ENCODE results near the gene MAPK9. TPM values are rescaled to one million over a fixed set of nuclear protein-coding genes. Genes with fewer than 3 reads are reported as not detected.
"Not testable (repeated sequence)": the region's sequence is repeated elsewhere in the genome, so short reads cannot be mapped to it uniquely, and the experiment has no call there.

MAPK9 gene
- total RNA-seq, 1 donor from 2014 or later, result 42.4 TPM

DNA sequence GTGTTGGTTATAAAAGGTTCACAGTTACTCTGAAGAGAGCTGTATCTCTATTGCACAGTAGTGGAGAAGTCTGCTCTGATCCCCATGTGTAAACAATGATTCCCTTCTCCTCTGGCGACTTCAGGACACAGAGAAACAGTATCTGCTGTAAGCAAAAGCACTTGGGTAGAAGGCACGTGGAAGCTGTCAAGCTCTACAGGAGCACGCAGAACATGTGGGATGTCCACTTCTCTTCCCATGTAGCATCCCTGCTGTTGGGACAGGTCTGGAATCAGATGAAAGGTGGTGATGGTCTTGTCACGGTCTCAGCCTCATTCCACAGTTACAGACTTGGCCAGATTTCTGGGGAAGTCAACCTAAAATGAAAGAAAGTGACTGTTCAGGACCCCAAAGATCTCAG, 9.4 kb upstream of the MAPK9 start:
- intact Hi-C loops (cut with DNase I), result no loop called here
- ATAC-seq (ENCODE audit: poor library complexity) (no peak), DNase-seq (no peak)

DNA sequence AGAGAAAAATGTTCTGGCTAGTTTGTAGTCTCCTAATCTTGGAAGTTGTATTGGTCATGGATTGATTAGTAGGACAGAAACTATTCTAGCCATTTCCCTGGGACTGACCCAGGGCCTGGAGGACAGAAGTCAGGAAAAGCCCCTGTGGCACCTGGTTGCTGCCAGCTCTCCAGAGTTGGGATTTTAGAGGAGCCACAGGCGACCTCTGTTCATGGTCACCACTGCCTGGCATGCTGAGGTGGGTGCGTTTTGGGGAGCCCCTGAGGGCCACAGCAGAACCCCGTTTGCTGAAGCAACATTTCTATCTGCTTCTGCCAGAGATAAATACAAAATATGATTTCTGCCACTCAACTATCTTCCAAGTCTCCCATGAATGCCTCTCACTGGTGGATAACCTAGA, 7.6 kb upstream of the MAPK9 start:
- intact Hi-C loops (cut with DNase I), result no loop called here
- no peak for ATAC-seq (ENCODE audit: poor library complexity)

DNA sequence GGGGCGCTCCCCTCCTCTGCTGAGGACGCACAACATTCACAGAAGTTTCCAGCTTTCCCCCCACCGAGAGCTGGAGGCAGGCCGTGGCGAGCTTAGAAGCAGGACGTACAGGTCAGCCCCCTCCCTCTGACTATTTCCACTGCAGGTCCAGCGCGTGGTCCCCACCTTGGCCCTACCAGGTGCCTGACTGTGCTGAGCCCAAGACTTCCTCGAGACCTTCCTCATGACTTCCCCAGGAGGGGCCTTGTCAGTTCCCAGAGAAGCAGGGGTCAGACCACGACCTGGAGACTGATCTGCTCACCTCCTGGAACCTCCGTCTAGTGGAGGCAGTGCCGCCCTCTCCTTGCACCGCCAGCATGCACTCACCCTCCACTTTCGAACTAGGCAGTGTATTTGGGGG, 7.1 kb upstream of the MAPK9 start:
- intact Hi-C loops (cut with DNase I); DNase-seq; ATAC-seq (ENCODE audit: poor library complexity): not testable (repeated sequence)

More for the DNA sequence above, 7.6 kb upstream of the MAPK9 start:
- no peak for DNase-seq

DNA sequence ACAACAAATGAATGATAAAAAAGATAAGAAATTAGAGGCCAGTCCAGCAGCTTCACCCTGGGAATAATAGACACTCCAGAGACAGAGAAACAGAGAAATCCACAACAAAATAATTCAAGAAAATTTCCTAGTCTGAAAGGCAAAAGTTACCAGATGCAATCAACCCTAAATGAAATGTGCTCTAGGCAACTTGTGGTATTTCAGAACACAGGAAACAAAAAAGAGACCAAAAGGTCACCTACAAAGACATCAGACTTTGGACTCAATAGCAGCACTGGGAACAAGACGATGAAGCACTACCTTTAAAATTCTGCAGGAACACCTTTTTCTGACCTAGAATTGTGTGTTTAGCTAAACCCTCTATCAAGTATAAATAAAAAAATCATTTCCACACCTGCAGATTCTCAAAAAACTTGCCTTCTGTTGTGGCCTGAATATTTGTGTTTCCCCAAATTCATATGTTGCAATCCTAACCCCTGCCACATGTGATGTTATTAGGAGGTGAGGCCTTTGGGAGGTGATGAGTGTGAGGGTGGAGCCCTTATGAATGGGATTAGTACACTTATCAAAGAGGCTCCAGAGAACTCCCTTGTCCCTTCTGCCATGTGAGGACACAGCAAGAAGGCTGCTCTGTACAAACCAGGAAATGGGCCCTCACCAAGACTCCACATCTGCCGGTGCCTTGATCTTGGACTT, 5.9 kb upstream of the MAPK9 start:
- DNase-seq, result no peak
- intact Hi-C loops (cut with DNase I), result no loop called here
- no peak for ATAC-seq (ENCODE audit: poor library complexity)

DNA sequence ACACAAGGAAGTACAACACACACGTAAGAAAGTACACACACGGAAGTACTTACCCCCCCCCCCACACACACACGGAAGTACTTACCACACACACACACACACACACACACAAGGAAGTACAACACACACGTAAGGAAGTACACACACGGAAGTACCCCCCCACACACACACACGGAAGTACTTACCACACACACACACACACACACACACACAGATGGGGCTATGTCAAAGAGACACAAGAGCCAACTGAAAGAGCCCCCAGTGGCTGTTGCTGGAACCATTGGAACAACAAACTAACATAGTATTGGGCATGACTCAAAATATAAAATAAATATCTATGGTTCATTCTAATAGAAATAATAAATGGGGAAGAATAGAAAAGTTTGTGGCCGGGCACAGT, 4.9 kb upstream of the MAPK9 start:
- intact Hi-C loops (cut with DNase I), result no loop called here
- DNase-seq (no peak), ATAC-seq (ENCODE audit: poor library complexity) (no peak)

DNA sequence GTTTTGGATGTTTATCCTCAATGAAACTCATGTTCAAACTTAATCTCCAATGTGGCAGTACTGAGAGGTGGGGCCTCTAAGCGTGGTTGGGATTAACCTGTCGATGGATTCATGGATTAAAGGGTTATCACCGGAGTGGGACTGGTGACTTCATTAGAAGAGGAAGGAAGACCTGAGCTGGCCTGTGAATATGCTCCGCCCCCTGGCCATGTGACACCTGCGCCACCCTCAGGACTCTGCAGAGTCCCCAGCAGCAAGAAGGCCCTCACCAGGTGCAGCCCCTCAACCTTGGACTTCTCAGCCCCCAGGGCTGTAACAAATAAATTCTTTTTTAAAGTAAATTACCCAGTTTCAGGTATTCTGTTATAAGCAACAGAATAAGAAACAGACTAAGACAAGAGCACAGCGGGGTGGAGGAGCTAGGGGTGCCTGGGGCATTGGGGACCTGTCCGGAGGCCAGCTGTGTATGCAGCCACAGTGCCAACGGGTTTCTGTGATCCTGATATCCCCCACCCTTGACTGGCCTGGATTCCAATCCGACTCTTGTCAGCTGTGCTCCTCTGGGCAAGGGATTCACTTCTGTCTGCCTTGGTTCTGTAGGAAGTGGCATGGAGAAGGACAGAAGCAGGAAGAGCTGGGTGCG, 3.2 kb upstream of the MAPK9 start:
- no peak for ATAC-seq (ENCODE audit: poor library complexity)
- intact Hi-C loops (cut with DNase I), result loop anchor here (5.0 kb wide), 1 partner anchor 177 kb away; no protein-coding TSS in a partner anchor

DNA sequence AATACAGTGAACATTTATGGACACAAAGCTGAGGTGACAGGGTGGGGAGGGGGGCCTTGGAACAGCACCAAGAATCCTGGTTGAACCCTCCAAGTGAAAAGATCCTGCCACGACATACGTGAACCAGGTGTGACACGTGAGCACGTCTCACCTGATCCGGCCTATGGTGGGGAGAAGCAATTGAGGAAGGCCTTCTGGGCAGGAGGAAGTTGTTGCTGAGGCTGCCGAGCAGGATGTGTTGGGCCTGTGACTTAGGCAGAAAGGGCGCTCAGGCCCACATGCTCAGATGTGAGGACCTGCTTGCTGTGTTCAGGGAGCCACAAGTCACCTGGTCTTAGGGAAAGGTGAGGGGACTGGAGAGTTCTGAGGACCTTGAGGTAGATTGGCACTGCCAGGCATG, 2.5 kb upstream of the MAPK9 start:
- intact Hi-C loops (cut with DNase I), result loop anchor here (5.0 kb wide), 1 partner anchor 178 kb away; no protein-coding TSS in a partner anchor
- ATAC-seq (ENCODE audit: poor library complexity), result no peak
- no peak for DNase-seq

More for the DNA sequence above, 3.2 kb upstream of the MAPK9 start:
- DNase-seq, result no peak

DNA sequence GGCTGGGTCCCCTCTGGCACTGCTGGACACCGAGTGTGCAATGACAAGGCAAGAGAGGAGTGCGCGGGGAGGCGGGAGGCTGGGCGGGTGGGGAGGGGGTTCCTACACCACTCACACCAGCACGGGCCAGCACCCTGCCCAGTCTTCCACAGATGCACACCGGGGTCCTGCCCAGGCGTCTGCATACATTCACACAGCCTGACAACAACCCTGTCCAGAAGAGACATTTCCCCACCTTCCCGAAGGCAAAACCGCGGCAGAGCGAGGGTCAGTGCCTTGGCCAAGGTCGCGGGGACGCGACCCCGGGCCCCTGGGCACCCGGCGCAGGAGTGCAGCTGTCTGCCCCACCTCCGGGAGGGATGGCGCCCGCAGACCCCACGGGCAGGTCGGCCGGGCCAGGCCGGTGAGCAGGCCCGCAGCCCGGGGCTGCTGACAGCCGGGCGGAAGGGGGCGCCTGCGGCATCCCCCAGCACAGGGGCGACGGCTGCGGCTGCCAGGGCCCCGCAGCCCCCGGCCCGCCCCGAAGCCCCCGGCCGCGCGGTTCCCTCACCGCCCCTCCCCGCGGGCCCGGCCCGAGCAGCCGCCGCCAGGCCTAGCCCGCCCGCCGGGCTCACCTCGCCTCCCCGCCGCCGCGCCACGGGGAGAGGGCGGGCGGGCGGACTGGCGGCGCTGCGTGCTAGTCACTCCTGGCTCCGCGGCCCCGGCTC, 496 bp downstream of the MAPK9 start:
- ATAC-seq (ENCODE audit: poor library complexity) (no peak), DNase-seq (peak; percentile 48)
- intact Hi-C loops (cut with DNase I), result loop anchor here (5.0 kb wide), 1 partner anchor 181 kb away; no protein-coding TSS in a partner anchor

DNA sequence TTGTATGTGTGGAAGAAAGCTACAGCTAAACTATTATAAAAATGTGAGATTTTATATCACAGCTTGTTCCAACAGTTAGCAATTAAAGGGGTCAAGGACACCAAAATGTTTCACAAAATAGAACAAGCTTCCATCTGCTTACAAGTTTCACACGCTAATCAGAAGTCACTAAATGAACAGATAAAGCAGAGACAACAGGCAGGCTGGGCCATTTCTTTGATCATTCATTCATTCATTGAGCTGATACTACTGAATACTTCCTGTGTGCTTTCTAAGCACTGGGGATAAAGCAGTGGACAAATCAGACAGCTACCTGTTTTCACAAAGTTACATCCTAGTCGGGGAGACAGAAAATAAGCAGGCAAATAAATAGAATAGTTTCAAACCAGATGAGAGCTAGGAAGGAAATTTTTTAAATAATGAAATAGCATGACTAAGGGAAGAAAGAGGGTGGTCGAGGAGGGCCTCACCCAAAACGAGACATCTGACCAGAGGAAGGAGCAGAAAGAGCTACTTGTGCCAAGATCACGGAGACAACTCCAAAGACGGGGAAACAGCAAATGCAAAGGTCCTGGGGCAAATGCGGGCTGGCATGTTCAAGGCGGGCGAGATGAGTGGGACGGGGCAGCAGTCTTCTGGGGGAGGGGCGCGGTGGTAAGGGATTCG, 1.2 kb downstream of the MAPK9 start:
- ATAC-seq (ENCODE audit: poor library complexity), result no peak
- intact Hi-C loops (cut with DNase I), result loop anchor here (5.0 kb wide), 1 partner anchor 182 kb away; no protein-coding TSS in a partner anchor
- no peak for DNase-seq

DNA sequence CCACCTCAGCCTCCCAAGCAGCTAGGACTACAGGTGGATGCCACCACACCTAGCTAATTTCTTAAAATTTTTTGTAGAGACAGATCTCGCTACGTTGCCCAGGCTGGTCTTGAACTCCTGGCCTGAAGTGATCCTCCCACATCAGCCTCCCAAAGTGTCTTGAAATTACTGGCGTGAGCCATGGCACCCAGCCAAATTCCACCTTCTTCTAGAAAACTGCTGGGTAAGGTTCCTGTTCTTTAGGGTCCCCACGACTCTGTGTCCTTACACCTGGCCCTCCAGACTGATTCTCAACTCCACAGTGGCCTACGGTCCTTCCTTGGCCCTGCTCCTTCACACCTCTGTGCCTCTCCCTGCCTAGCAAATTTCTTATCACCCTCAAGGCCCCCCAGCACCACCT, 1.9 kb downstream of the MAPK9 start:
- ATAC-seq (ENCODE audit: poor library complexity) (no peak), DNase-seq (no peak)
- intact Hi-C loops (cut with DNase I), result loop anchor here (5.0 kb wide), 1 partner anchor 182 kb away; no protein-coding TSS in a partner anchor

DNA sequence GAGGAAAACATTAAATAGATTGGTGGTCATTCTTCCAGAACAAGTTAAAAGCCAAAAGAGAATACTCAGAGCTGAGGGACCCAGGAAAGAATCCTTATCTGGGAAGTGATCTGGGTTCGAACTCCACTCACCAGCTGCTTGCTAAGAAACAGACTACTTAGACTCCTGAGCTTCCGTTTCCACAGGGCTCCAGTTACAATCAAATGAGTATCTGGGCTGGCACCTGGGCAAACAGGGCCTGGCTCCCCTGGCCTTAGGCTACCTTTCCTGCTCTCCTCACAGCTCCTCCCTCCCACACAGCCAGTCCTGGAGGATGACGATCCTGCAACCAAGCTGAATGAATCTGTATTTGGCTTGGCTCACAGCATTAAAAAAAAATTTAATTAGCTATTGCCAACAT, 2.5 kb downstream of the MAPK9 start:
- ATAC-seq (ENCODE audit: poor library complexity) (no peak), DNase-seq (no peak)
- intact Hi-C loops (cut with DNase I), result no loop called here

DNA sequence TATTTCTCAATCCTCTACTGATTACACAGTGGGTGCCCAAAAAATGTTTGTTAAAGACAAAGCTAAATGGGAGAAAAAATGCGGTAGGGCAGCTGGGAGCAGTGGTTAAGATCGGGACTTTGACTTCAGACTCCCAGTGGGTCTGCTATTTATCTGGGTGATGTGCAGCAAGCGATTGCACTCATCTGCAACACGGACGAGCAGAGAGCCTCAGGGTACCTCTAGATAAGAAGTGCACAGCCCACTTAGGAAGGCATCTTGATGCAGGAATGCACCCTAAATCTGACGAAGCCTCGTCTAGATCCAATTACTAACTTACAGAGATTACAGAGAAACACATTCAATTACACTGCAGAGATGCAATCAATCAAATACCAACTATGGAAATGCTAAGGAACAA, 4.0 kb downstream of the MAPK9 start:
- DNase-seq (no peak), ATAC-seq (ENCODE audit: poor library complexity) (no peak)
- intact Hi-C loops (cut with DNase I), result no loop called here

DNA sequence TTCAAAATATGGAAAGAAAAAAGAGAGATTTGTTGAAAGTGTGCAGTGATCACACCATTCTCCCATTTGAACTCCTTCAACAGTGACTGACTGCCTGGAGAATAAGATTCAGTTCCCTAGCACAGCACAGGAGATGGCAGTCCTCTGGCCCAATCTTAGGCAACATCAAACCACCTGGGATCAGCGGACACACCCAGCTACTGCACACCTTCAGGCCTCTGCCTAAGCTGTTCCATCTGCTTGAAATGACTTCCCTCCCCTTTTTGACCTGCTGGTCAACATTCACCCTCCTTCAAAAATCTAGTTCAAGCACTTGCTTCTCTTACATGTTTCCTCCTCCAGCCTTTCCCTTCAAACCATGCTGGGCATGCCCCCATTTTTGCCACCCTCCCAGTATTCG, 4.5 kb downstream of the MAPK9 start:
- intact Hi-C loops (cut with DNase I), result no loop called here
- DNase-seq (no peak), ATAC-seq (ENCODE audit: poor library complexity) (no peak)

DNA sequence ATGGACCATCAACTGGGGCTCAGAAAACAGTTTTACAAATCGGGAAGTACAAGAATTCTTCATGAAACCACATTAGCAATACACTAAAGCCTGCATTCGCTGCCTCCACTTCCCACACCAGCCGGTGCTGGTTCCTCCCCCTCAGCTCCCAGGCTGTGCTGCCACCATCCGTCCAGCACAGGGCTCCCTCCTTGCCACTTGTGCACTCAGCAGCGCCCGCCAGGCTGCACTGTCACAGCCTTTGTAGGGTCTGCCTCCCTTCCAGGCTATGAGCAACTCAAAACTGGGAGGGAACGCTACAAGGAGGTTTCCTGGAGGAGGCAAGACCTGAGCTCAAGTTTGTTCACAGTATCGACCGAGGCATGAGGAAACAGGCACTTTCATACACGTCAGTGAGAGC, 7.7 kb downstream of the MAPK9 start:
- ATAC-seq (ENCODE audit: poor library complexity), result peak; percentile 34
- intact Hi-C loops (cut with DNase I), result no loop called here
- DNase-seq, result no peak

DNA sequence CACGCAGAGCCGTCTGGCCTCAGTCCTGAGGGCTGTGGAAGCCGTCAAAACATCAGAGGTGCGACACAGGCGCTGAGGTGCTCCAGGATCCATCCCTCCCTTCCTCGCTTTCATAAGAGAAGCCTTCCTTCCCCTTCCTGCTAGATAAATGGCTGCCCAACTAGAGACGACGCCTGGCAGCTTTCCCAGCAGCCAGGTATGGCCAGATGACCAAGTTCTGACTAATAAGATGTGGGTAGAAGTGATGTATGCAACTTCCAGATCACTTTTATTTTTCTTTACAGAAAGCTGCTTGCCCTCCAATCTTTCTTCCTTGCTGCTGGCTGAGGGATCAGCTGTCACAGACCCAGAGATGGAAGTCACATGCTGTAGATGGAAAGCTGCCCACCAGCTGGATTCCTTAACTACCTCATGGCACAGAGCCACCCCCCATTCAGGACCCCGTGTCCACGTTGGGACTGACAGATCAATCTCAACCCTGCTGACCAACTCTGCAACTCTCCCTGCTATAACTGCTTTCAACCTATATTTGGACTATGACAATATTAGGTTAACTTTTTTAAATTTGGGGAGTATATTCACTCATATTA, 8.8 kb downstream of the MAPK9 start:
- no peak for ATAC-seq (ENCODE audit: poor library complexity)
- intact Hi-C loops (cut with DNase I), result no loop called here
- no peak for DNase-seq

DNA sequence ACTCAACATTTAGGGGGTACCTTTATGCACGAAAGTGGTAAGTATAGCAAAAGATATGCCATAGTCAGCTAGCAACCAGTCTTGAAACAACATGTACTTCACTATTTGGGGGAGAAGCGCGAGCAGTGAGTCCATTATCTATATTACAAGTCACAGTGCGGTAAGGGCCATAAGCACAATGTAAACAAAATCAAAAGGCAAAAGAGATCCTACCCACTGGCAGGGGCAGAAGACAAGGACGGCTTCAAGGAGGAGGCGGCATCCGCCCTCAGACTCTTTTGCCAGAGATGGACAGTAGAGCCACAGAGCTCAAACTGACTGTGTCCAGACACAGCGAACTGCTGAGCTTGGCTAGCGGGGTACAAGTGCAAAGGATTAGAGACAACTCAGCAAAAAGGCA, 9.6 kb downstream of the MAPK9 start:
- ATAC-seq (ENCODE audit: poor library complexity) (no peak), DNase-seq (no peak)
- intact Hi-C loops (cut with DNase I), result no loop called here

DNA sequence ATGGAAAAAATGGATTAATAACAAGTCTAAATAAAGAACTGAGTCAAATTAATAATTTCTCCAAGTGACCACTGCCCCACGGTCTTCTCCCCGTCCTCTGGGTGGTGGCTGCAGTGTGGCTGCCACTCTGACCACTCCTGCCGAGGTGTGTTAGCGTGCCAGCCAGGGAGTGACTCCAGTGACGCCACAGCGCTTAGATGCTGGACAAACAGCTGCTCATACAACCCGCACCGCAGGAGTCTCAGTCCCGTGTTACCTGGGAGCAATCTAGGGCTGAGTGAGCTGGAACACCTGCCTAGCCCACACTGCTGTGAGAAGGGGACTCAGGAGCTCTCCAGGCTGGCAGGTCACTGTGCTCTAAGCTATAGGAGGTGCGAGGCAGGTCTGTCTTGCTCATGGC, 10.2 kb downstream of the MAPK9 start:
- no peak for DNase-seq
- no peak for ATAC-seq (ENCODE audit: poor library complexity)
- intact Hi-C loops (cut with DNase I), result no loop called here

DNA sequence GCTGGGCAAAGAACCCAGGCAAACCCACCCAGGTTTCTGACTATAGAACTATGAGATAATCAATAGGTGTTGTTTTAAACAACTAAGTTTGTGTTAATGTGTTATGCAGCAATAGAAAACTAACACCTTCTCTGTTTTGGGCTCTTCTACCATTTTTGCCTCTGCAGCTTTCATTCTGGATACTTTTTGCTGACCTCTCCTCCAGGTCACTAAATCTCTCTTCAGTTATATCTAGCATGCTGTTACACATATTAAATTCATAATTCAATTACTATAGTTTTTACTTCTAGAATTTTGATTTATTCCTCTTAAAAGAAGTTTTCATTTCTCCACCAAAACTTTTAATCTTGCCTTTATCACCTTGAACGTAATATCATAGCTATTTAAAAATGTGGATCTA, 17.2 kb downstream of the MAPK9 start:
- DNase-seq (no peak), ATAC-seq (ENCODE audit: poor library complexity) (no peak)
- intact Hi-C loops (cut with DNase I), result no loop called here

DNA sequence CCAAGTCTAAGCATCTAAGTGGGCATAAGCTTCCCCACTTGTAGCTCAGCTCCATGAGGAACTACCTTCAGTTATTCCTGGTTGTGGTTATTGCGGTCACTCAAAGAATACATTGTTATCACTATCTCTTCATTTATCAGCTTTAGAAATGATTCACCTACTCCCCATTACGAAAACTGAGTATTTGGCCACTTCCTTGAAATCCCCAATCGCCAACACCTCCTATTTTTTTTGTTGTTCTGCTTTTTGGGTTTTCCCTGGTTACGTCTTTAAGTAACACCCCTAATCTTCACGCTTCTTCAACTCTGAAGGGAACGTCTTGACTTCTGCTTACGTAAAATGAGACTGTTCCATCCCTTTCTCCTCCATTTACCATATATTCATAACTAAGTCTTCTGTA, 20.7 kb downstream of the MAPK9 start:
- no peak for ATAC-seq (ENCODE audit: poor library complexity)
- intact Hi-C loops (cut with DNase I), result no loop called here
- no peak for DNase-seq

Data from Right ventricle myocardium superior (tissue), 1 donor.